Right lobe of liver (tissue), 6 donors: ENCODE measurements around the gene TERB1. TPM values are rescaled to one million over a fixed set of nuclear protein-coding genes. Genes with fewer than 3 reads are reported as not detected.

ENCODE experiments used
- ATAC-seq, 4 donors: fragments of 200-7000 bp; cut with Tn5 transposase; one replicate each; pipeline ENCODE4 v1.9.1; 2020; ENCODE audit warnings: mild to moderate bottlenecking in 4 of 4, moderate library complexity in 4 of 4
- DNase-seq, 3 donors: peaks; one replicate each; pipeline ENCODE4 v3.0.0-alpha.2; 2020
- H3K27ac ChIP-seq, 3 donors: fragments of 200-600 bp; one replicate each; pipeline ENCODE4 v1.8.0; 2022
- H3K27me3 ChIP-seq, 2 donors: fragments of 200-600 bp; one replicate each; pipeline ENCODE4 v1.8.0; 2022
- H3K36me3 ChIP-seq, 4 donors: fragments of 200-600 bp; sonication (generic) in 1 of 4; one replicate each; pipeline versions ENCODE4 v1.5.1 to v1.8.0; 2017 to 2022; ENCODE audit warnings: control low read depth in 1 of 4
- H3K4me1 ChIP-seq, 4 donors: fragments of 200-600 bp; sonication (generic) in 1 of 4; one replicate each; pipeline versions ENCODE4 v1.5.1 to v1.8.0; 2017 to 2022; ENCODE audit warnings: control low read depth in 1 of 4
- H3K4me3 ChIP-seq, 3 donors: fragments of 200-600 bp; one replicate each; pipeline ENCODE4 v1.8.0; 2022
- H3K9me3 ChIP-seq, 4 donors: fragments of 200-600 bp; sonication (generic) in 1 of 4; one replicate each; pipeline versions ENCODE4 v1.5.1 to v1.8.0; 2017 to 2022; ENCODE audit warnings: control low read depth in 1 of 4
- POLR2A ChIP-seq: fragments of 450-650 bp; IDR thresholded peaks from one replicate; pipeline ENCODE4 v1.6.1; 2017; ENCODE audit warnings: antibody characterized with exemption, mild to moderate bottlenecking
- WGBS: methylation state at CpG from one replicate; pipeline ENCODE4 v1.1.6; 2018; ENCODE audit warnings: low coverage, low lambda C conversion rate; ENCODE audit not compliant: insufficient coverage; ENCODE audit errors: missing lambda C conversion rate; 5-methylcytosine and 5-hydroxymethylcytosine counted together
- intact Hi-C, 2 donors: fragments of 100-400 bp; cut with DNase I; formaldehyde crosslinking; loops; one replicate each; pipeline versions ENCODE4 v1.11.2 to v1.14.1; 2022
- total RNA-seq, 6 experiments: library from RNA; depleted of rRNA in 2 of 6; stranded (reverse); fragments of >200 nt in 2 of 6; fragmentation: NEBNext Ultra II Directional in 3 of 6; extraction: Animal tissue kit (Norgen Biotek cat#: 25700) in 3 of 6; gene quantifications; one replicate each; pipeline versions ENCODE4 v1.1.0 to v1.2.4, GENCODE V29; 2016 to 2023
- TF ChIP-seq, protein P1 (sequence below), 4 donors: fragments of 200-600 bp in 3 of 4; fragments of 450-650 bp in 1 of 4; IDR thresholded peaks; one replicate each; pipeline versions ENCODE4 v1.5.1 to v1.8.0; 2016 to 2022; ENCODE audit warnings: antibody characterized with exemption in 4 of 4, mild to moderate bottlenecking in 2 of 4
- donor health status: DM: no; HTN: yes; CAD: no.
- donor health status: DM: no; HTN: no; CAD: no.
- donor health status: DM: no; HTN: no; CAD: no.
- donor health status: DM: no; HTN: yes; CAD: no.
- donor health status: DM: no; HTN: yes; CAD: no.

Gene TERB1
- total RNA-seq, 6 experiments from 2014 or later = not detected

DNA sequence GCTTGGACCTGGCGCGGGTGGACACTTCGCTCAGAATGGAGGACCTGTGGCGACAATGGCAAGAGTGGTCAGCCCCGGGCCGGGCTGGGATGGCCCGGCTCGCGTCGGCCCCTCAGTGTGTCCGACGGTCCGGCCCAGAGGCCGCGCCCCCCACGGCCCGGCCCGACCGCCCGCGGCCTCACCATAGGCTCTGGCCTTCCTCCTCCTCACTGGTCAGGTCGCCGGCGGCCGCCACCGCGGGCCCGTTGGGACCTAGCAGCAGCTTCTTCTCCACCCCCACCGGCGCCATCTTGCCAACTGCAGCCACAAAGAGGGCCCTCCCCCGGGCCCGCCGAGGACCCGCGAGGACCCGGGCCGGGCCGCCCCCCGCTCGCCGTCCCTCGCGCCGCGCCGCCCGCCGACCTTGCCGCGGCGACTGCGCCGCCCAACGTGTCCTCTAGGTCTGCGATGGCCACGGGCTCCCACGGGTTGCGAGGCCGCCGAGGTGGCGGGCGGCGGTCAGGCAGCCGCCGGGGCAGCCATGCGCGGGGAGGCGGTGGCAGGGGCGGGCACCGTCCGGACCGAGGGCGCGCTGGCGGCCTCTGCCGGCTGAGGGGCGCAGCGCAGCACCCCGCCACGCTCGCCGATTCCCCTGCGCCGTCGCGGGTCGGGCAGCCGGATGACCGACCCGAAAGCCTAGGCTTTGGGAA is 49.9 kb downstream of the TERB1 start, which contains the start of gene DYNC1LI2:
Gene DYNC1LI2 (minus strand): TSS at position 307 of the 689 bp plus-strand sequence. CDS start 18 bp downstream, at position 289.
- Histone ChIP-seq H3K4me3 (peak within 1 kb of the TSS; percentile 98 to 99 (median 98)), H3K27ac (peak within 1 kb of the TSS; percentile 81 to 98 (median 88)), H3K36me3 (peaks cover 0 to 28% (median 10%) of the 10 kb centered on the region in 4 donors), H3K27me3 (no peaks in the 10 kb centered on the region), H3K9me3 (no peaks in the 10 kb centered on the region), H3K4me1 (peaks cover 0 to 18% (median 9%) of the 10 kb centered on the region in 4 donors)
- peak; percentile 97 to 98 (median 98) for ATAC-seq
- TF ChIP-seq POLR2A = peak; percentile 50
- TF ChIP-seq, protein P1, sequence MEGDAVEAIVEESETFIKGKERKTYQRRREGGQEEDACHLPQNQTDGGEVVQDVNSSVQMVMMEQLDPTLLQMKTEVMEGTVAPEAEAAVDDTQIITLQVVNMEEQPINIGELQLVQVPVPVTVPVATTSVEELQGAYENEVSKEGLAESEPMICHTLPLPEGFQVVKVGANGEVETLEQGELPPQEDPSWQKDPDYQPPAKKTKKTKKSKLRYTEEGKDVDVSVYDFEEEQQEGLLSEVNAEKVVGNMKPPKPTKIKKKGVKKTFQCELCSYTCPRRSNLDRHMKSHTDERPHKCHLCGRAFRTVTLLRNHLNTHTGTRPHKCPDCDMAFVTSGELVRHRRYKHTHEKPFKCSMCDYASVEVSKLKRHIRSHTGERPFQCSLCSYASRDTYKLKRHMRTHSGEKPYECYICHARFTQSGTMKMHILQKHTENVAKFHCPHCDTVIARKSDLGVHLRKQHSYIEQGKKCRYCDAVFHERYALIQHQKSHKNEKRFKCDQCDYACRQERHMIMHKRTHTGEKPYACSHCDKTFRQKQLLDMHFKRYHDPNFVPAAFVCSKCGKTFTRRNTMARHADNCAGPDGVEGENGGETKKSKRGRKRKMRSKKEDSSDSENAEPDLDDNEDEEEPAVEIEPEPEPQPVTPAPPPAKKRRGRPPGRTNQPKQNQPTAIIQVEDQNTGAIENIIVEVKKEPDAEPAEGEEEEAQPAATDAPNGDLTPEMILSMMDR (IDR thresholded peaks at IDR 0.05) = peak; percentile 77 to 97 (median 88)
- WGBS = under 1% methylated on average over 20 of the region's 90 CpGs
- peak; percentile 79 to 85 (median 82) for DNase-seq
- intact Hi-C loops = no loop called here

DNA sequence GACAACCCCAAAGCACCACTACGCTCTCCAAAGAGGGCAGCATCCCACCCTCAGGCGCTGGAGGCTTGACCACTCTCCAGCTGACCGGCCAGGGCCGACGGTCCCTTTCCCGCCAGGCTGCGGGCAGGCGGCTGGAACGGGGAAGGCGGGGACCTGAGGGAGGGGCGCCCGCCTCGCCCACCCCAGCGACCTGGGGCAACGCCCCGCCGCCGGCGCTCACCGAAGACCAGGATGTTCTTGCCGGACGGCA is 50.4 kb downstream of the TERB1 start:
- TF ChIP-seq POLR2A = no peak
- TF ChIP-seq, protein P1 (IDR thresholded peaks at IDR 0.05) = no peak
- DNase-seq (peak in 1 of 3 donors; percentile 50), ATAC-seq (peak; percentile 29 to 49 (median 41))

DNA sequence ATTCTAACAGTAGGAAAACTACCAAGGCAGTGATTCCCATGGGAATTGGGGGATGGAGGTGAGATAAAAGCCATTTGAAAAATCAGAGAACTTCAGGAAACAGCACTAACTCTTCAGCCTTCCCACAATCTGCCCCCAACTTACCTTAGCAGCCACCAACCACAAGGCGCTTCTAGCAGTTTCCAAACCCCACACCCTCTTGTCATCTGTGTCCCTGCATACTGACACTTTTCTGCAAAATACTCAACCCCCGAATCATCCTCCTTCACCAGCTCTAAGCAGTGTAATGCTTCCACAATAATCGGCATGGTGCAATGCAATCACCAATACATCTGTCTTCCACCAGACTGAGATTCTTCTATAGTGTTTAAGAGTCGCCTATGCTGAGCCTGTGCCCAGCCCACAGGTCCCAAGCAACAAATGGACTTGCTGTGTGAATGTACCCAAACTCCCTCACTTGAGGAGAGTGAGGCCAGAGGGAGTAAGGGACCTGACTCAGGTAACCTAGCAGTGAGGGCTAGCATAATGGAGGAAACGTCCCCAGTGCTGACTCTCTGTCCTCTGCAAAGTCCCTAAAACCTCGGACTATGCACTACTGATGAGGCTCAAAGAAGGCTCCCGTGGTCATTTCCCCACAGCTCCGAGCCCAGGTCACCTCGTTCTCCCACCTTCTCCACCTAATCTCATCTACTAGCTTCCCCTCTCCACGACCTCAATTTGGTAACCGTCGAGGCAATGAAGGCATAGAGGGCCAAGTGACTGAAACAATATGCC is 50.9 kb downstream of the TERB1 start:
- WGBS = 9% methylated on average over 12 of the region's 12 CpGs
- Histone ChIP-seq H3K4me3 (peak overlapping the region; percentile 98 to 99 (median 98)), H3K36me3 (peaks cover 0 to 38% (median 10%) of the 10 kb centered on the region in 4 donors), H3K4me1 (peaks cover 0 to 18% (median 9%) of the 10 kb centered on the region in 4 donors), H3K27ac (peak overlapping the region; percentile 81 to 98 (median 88)), H3K27me3 (no peaks in the 10 kb centered on the region), H3K9me3 (no peaks in the 10 kb centered on the region)
- intact Hi-C loops = no loop called here
- ATAC-seq (peak in 2 of 4 donors; percentile 1 to 4), DNase-seq (no peak)
- no peak for TF ChIP-seq POLR2A
- TF ChIP-seq, protein P1 (IDR thresholded peaks at IDR 0.05) = no peak

More for the DNA sequence above, 50.4 kb downstream of the TERB1 start:
- Histone ChIP-seq H3K4me3 (peak overlapping the region; percentile 98 to 99 (median 98)), H3K27me3 (no peaks in the 10 kb centered on the region), H3K9me3 (no peaks in the 10 kb centered on the region), H3K36me3 (peaks cover 0 to 32% (median 10%) of the 10 kb centered on the region in 4 donors), H3K27ac (peak overlapping the region; percentile 81 to 98 (median 88)), H3K4me1 (peaks cover 0 to 18% (median 9%) of the 10 kb centered on the region in 4 donors)
- intact Hi-C loops = no loop called here
- WGBS = 0% methylated on average over 2 of the region's 22 CpGs

DNA sequence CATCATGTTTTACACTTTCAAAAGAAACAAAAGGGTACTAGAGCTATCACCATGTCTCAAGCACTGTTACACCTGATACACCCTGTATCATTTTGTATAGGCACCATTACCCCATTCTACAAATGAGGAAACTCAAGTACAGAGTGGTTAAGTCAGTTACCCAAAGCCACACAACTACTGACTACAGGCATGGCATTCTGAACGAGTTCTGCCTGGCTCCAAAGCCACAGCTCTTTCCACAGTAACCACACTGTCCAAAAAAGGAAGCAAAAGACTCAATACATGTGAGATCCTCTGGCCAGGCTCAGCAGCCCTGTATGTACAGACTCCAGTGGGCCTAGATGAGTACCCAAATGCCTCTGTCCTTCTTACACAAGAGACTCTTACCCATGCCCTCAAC is 54.7 kb downstream of the TERB1 start:
- H3K27ac ChIP-seq = no peak overlapping the region
- H3K4me3 ChIP-seq = no peak overlapping the region
- intact Hi-C loops = no loop called here
- no peak for DNase-seq
- peaks cover 0 to 26% (median 14%) of the 10 kb centered on the region in 4 donors for H3K4me1 ChIP-seq
- TF ChIP-seq POLR2A = no peak
- TF ChIP-seq, protein P1 (IDR thresholded peaks at IDR 0.05) = no peak
- H3K27me3 ChIP-seq = no peaks in the 10 kb centered on the region
- no peaks in the 10 kb centered on the region for H3K9me3 ChIP-seq
- WGBS = 17% methylated on average over 1 of the region's 1 CpG
- peak in 1 of 4 donors; percentile 6 for ATAC-seq
- peaks cover 5 to 60% (median 14%) of the 10 kb centered on the region in 4 donors for H3K36me3 ChIP-seq
